Measurements from ENCODE around the gene SUPT3H. TPM values are rescaled to one million over a fixed set of nuclear protein-coding genes. Genes with fewer than 3 reads are reported as not detected.

Gene SUPT3H
- total and polyA plus RNA-seq, 2 of the 8 experiments (the other 6 are each of a cell fraction or from before 2014, with no cell fraction given) = 18.8 to 23.0 TPM

GRCh38 chr6:45209762-45210161 is 168.0 kb downstream of the SUPT3H start (continued):
- TF ChIP-seq CHD7 (IDR thresholded peaks at IDR 0.05; ENCODE audit: insufficient replicate concordance, low read length) = no peak
- no peak for TF ChIP-seq GABPA (IDR thresholded peaks at IDR 0.05; ENCODE audit: borderline replicate concordance, insufficient read depth, low read length)
- no peak for TF ChIP-seq KDM5A (IDR thresholded peaks at IDR 0.05; ENCODE audit: low read length)
- no peak for TF ChIP-seq SIX5 (IDR thresholded peaks at IDR 0.05; ENCODE audit: low read depth, low read length)
- TF ChIP-seq NANOG (IDR thresholded peaks at IDR 0.05; ENCODE audit: insufficient read depth, low read depth, low read length, poor library complexity, severe bottlenecking) = no peak
- no peak for TF ChIP-seq CTBP2 (IDR thresholded peaks at IDR 0.05; ENCODE audit: borderline replicate concordance, insufficient read depth, insufficient read length, low read length)
- TF ChIP-seq RNF2 (IDR thresholded peaks at IDR 0.05; ENCODE audit: borderline replicate concordance, low read depth, low read length, missing control alignments, poor library complexity, severe bottlenecking) = no peak
- TF ChIP-seq TCF12 (IDR thresholded peaks at IDR 0.05; ENCODE audit: low read depth, low read length) = no peak
- TF ChIP-seq SAP30 (IDR thresholded peaks at IDR 0.05; ENCODE audit: insufficient read depth, insufficient replicate concordance, low read length) = no peak
- TF ChIP-seq JUND (IDR thresholded peaks at IDR 0.05; ENCODE audit: low read length) = no peak
